SU-DHL-6 (cell line): ENCODE measurements around the gene IP6K1.

ENCODE experiments used
- H2AFZ ChIP-seq: fragments of 200-600 bp; sonication (generic); 2 replicates; pipeline ENCODE4 v1.6.1; 2014; ENCODE audit warnings: low read depth, mild to moderate bottlenecking, moderate library complexity, mixed read lengths, antibody characterized with exemption, low read length; ENCODE audit not compliant: severe bottlenecking
- H3F3A ChIP-seq: fragments of 200-600 bp; shearing (Covaris generic); 2 replicates; pipeline ENCODE4 v1.6.0; 2016; ENCODE audit warnings: antibody characterized with exemption, mild to moderate bottlenecking; ENCODE audit not compliant: insufficient read depth
- H3K27ac ChIP-seq: fragments of 200-600 bp; sonication (generic); 2 replicates; pipeline ENCODE4 v1.5.1; 2016; ENCODE audit warnings: low read depth, mild to moderate bottlenecking, low read length, moderate library complexity, mixed read lengths
- H3K27me3 ChIP-seq: fragments of 200-600 bp; sonication (generic), shearing (Covaris generic); 2 replicates; pipeline ENCODE4 v1.6.0; 2014; ENCODE audit warnings: mild to moderate bottlenecking, low read length
- H3K36me3 ChIP-seq: fragments of 200-600 bp; sonication (generic); 2 replicates; pipeline ENCODE4 v1.6.1; 2014; ENCODE audit warnings: mild to moderate bottlenecking, low read length, mixed read lengths
- H3K4me2 ChIP-seq: fragments of 300-600, 200-600 bp; shearing (Covaris generic), sonication (generic); 2 replicates; pipeline ENCODE4 v1.6.0; 2014; ENCODE audit warnings: low read length, low read depth, mild to moderate bottlenecking; ENCODE audit not compliant: poor library complexity, severe bottlenecking
- H3K4me3 ChIP-seq: fragments of 200-600 bp; sonication (generic); 2 replicates; pipeline ENCODE4 v1.5.1; 2014; ENCODE audit warnings: antibody characterized with exemption, low read length, mild to moderate bottlenecking, mixed read lengths; ENCODE audit not compliant: insufficient read depth, poor library complexity, severe bottlenecking
- H3K79me2 ChIP-seq: fragments of 200-600 bp; sonication (generic); 2 replicates; pipeline ENCODE4 v1.6.1; 2014; ENCODE audit warnings: mild to moderate bottlenecking, low read length, moderate library complexity; ENCODE audit not compliant: insufficient read depth
- H3K9ac ChIP-seq: fragments of 200-600 bp; sonication (generic); 2 replicates; pipeline ENCODE4 v1.7.0; 2014; ENCODE audit warnings: mild to moderate bottlenecking, low read length
- H3K9me2 ChIP-seq: fragments of 200-600 bp; sonication (generic); replicated peaks from 2 replicates; pipeline ENCODE4 v1.6.1; 2014; ENCODE audit warnings: low read length; ENCODE audit not compliant: insufficient read depth
- H3K9me3 ChIP-seq: fragments of 200-600 bp; sonication (generic); 2 replicates; pipeline ENCODE4 v1.6.1; 2014; ENCODE audit warnings: low read length, mixed read lengths; ENCODE audit not compliant: insufficient read depth
- H4K20me1 ChIP-seq: fragments of 200-600 bp; sonication (generic); 2 replicates; pipeline ENCODE4 v1.6.1; 2014; ENCODE audit warnings: low read depth, mild to moderate bottlenecking, antibody characterized with exemption, low read length, moderate library complexity, mixed read lengths
- CTCF ChIP-seq: fragments of 200-600 bp; sonication (generic); IDR thresholded peaks from one replicate; pipeline ENCODE4 v1.5.1; 2017; ENCODE audit warnings: antibody characterized with exemption, mild to moderate bottlenecking, low read length, moderate library complexity; ENCODE audit not compliant: insufficient read depth, poor library complexity, severe bottlenecking
- EZH2phosphoT487 ChIP-seq: fragments of 200-600 bp; sonication (generic), shearing (Covaris generic); conservative IDR thresholded peaks from 2 replicates; pipeline ENCODE4 v1.6.1; 2018; ENCODE audit warnings: mild to moderate bottlenecking, antibody characterized with exemption, low read length, moderate library complexity, mixed read lengths

The IP6K1 gene

GRCh38 chr3:49719214-49719884 is 67.0 kb downstream of the IP6K1 start, which contains the start of gene AMIGO3:
Gene AMIGO3 (minus strand): TSS chr3:49719684. CDS start chr3:49719465, 219 bp downstream.
- H3K4me3 ChIP-seq: peak within 1 kb of the TSS; percentile 40
- no peaks in the 10 kb centered on the region for H3K9me2 ChIP-seq
- TF ChIP-seq EZH2phosphoT487 (no peak), CTCF (peak; percentile 19)

GRCh38 chr3:49718858-49719213 is 67.5 kb downstream of the IP6K1 start:
- no peaks in the 10 kb centered on the region for H3K36me3 ChIP-seq
- H3F3A ChIP-seq: peaks cover 9% of the 10 kb centered on the region; the same call in 1 of the 2 replicates
- H2AFZ ChIP-seq: no peak overlapping the region
- H3K27me3 ChIP-seq: no peaks in the 10 kb centered on the region
- TF ChIP-seq EZH2phosphoT487 (no peak), CTCF (no peak)
- H3K27ac ChIP-seq: no peak overlapping the region
- no peaks in the 10 kb centered on the region for H3K9me2 ChIP-seq
- no peaks in the 10 kb centered on the region for H3K9me3 ChIP-seq
- H3K9ac ChIP-seq: peak overlapping the region; percentile 46
- peak overlapping the region; percentile 40 for H3K4me3 ChIP-seq
- 0 out of 2 replicates have a peak, but pooled peaks cover 3% of the 10 kb centered on the region for H3K79me2 ChIP-seq
- H4K20me1 ChIP-seq: no peaks in the 10 kb centered on the region
- peak overlapping the region; percentile 57 for H3K4me2 ChIP-seq

More at GRCh38 chr3:49719214-49719884, 67.0 kb downstream of the IP6K1 start, which contains the start of gene AMIGO3:
- Histone ChIP-seq H2AFZ (peak within 1 kb of the TSS; percentile 24), H3K27me3 (no peaks in the 10 kb centered on the region), H4K20me1 (no peaks in the 10 kb centered on the region), H3K4me2 (peak within 1 kb of the TSS; percentile 57), H3F3A (peaks cover 9% of the 10 kb centered on the region; the same call in 1 of the 2 replicates), H3K27ac (peak within 1 kb of the TSS; percentile 60), H3K9me3 (no peaks in the 10 kb centered on the region), H3K79me2 (0 out of 2 replicates have a peak, but pooled peaks cover 3% of the 10 kb centered on the region), H3K9ac (peak within 1 kb of the TSS; percentile 46), H3K36me3 (no peaks in the 10 kb centered on the region)

- Histone ChIP-seq H3K36me3 (no peaks in the 10 kb centered on the region), H3K9me2 (no peaks in the 10 kb centered on the region), H3K9me3 (no peaks in the 10 kb centered on the region), H3K27me3 (no peaks in the 10 kb centered on the region), H4K20me1 (no peaks in the 10 kb centered on the region), H3K27ac (no peak overlapping the region), H3F3A (peaks cover 9% of the 10 kb centered on the region; the same call in 1 of the 2 replicates), H3K4me2 (no peak overlapping the region), H3K79me2 (no peaks in the 10 kb centered on the region), H2AFZ (no peak overlapping the region), H3K9ac (no peak overlapping the region), H3K4me3 (no peak overlapping the region)
- TF ChIP-seq EZH2phosphoT487 (no peak), CTCF (no peak)
These were observed 68.1 kb downstream of the IP6K1 start for GRCh38 chr3:49717959-49718857.
